Cardiac muscle cell (in vitro differentiated cells and primary cell): Measurements from ENCODE around the gene AASDH. TPM values are rescaled to one million over a fixed set of nuclear protein-coding genes. Genes with fewer than 3 reads are reported as not detected.

Experiments
- DNase-seq, 2 donors: peaks; one replicate each; pipeline versions ENCODE4 v3.0.0 to v3.0.0-alpha.2; 2010 to 2017; ENCODE audit warnings: low read depth in 1 of 2, low spot score in 1 of 2
- H3K27ac ChIP-seq: fragments of 200-600 bp; sonication (generic); 2 replicates; pipeline ENCODE4 v1.5.1; 2016
- H3K27me3 ChIP-seq: fragments of 200-600 bp; sonication (generic); 2 replicates; pipeline ENCODE4 v1.6.0; 2016; ENCODE audit warnings: control low read depth
- H3K36me3 ChIP-seq: fragments of 200-600 bp; sonication (generic); 2 replicates; pipeline ENCODE4 v1.5.1; 2016; ENCODE audit warnings: control low read depth
- H3K4me1 ChIP-seq: fragments of 200-600 bp; sonication (generic); 2 replicates; pipeline ENCODE4 v1.8.1; 2017; ENCODE audit warnings: low read depth, mild to moderate bottlenecking, mixed run types
- H3K4me3 ChIP-seq: fragments of 200-600 bp; sonication (generic); 2 replicates; pipeline ENCODE4 v1.5.1; 2016; ENCODE audit warnings: mild to moderate bottlenecking
- H3K9me3 ChIP-seq: fragments of 200-600 bp; sonication (generic); 2 replicates; pipeline ENCODE4 v1.5.1; 2017; ENCODE audit warnings: low read depth, mild to moderate bottlenecking, control low read depth
- CTCF ChIP-seq: IDR thresholded peaks from 2 replicates; pipeline ENCODE4 v1.5.1; 2012; ENCODE audit warnings: low read depth, mild to moderate bottlenecking, low read length
- polyA plus RNA-seq: library from polyadenylated mRNA; unstranded; fragments of >200 nt; fragmentation: Nextera tagmentation; extraction: Ambion mirVana; gene quantifications from 2 replicates; pipeline ENCODE4 v1.2.1, GENCODE V29; 2016
- total RNA-seq: library from RNA; depleted of rRNA; stranded (reverse); fragments of >200 nt; gene quantifications from 2 replicates; pipeline ENCODE4 v1.2.3, GENCODE V29; 2016

AASDH gene
- total and polyA plus RNA-seq, 2 experiments from 2014 or later = 8.4 to 15.7 TPM

GRCh38 chr4:56409511-56410090 lies 22.3 kb upstream of the AASDH start:
- Histone ChIP-seq H3K4me3 (no peak overlapping the region), H3K4me1 (peaks cover 8% of the 10 kb centered on the region), H3K27ac (no peak overlapping the region), H3K9me3 (no peaks in the 10 kb centered on the region), H3K36me3 (peaks cover 5% of the 10 kb centered on the region), H3K27me3 (no peaks in the 10 kb centered on the region)
- TF ChIP-seq CTCF = no peak
- DNase-seq = no peak

- no peak for TF ChIP-seq CTCF
Observed at GRCh38 chr4:56408978-56409377, 21.7 kb upstream of the AASDH start.

GRCh38 chr4:56406151-56406550 lies 18.9 kb upstream of the AASDH start:
- peaks cover 15% of the 10 kb centered on the region for H3K36me3 ChIP-seq
- H3K4me3 ChIP-seq = no peak overlapping the region
- no peak for DNase-seq
- no peaks in the 10 kb centered on the region for H3K27me3 ChIP-seq
- H3K4me1 ChIP-seq = peaks cover 8% of the 10 kb centered on the region
- H3K9me3 ChIP-seq = no peaks in the 10 kb centered on the region
- no peak overlapping the region for H3K27ac ChIP-seq
- no peak for TF ChIP-seq CTCF

More at GRCh38 chr4:56408978-56409377, 21.7 kb upstream of the AASDH start:
- Histone ChIP-seq H3K4me1 (peaks cover 8% of the 10 kb centered on the region), H3K9me3 (no peaks in the 10 kb centered on the region), H3K4me3 (no peak overlapping the region), H3K27me3 (no peaks in the 10 kb centered on the region), H3K27ac (no peak overlapping the region), H3K36me3 (peaks cover 5% of the 10 kb centered on the region)
- no peak for DNase-seq

- H3K36me3 ChIP-seq = peaks cover 25% of the 10 kb centered on the region
- TF ChIP-seq CTCF = no peak
- H3K27me3 ChIP-seq = no peaks in the 10 kb centered on the region
- H3K4me3 ChIP-seq = no peak overlapping the region
- DNase-seq = no peak
- H3K27ac ChIP-seq = no peak overlapping the region
- no peaks in the 10 kb centered on the region for H3K9me3 ChIP-seq
- H3K4me1 ChIP-seq = peaks cover 2% of the 10 kb centered on the region
Observed at GRCh38 chr4:56405016-56405415, 17.7 kb upstream of the AASDH start.

GRCh38 chr4:56400560-56400959 lies 13.3 kb upstream of the AASDH start:
- H3K4me3 ChIP-seq = no peak overlapping the region
- no peak for TF ChIP-seq CTCF
- H3K9me3 ChIP-seq = no peaks in the 10 kb centered on the region
- no peak for DNase-seq
- H3K27me3 ChIP-seq = no peaks in the 10 kb centered on the region
- peaks cover 41% of the 10 kb centered on the region for H3K36me3 ChIP-seq
- no peak overlapping the region for H3K27ac ChIP-seq
- H3K4me1 ChIP-seq = no peaks in the 10 kb centered on the region
